HG02981 (cell line): ENCODE results near the gene KCNC4.

Experiments used
- ATAC-seq: cut with Tn5 transposase; IDR thresholded peaks from one replicate; pipeline ENCODE4 v1.9.1; 2021; ENCODE audit warnings: mild to moderate bottlenecking, moderate library complexity; ENCODE audit not compliant: unreplicated experiment

KCNC4 gene

DNA sequence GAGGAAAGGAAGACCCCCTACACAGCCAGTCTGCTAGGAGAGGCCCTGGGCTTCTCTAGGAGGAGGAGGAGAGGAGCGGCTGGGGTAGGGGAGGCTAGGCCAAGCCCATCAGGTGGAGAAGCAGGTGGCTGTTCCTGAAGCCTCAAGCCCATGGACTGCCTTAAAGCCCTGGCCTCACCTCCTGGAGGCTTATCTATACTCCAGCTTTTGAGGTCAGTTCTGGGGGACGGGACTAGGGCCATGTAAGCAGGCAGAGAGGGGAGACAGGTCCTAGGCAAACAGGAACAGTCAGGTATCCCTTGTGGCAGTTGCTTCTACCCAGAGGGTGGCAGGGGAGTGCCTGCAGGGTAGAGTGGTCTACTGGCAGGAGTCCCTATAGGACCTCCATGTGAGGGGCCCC, 40.6 kb downstream of the KCNC4 start:
- no peak for ATAC-seq

DNA sequence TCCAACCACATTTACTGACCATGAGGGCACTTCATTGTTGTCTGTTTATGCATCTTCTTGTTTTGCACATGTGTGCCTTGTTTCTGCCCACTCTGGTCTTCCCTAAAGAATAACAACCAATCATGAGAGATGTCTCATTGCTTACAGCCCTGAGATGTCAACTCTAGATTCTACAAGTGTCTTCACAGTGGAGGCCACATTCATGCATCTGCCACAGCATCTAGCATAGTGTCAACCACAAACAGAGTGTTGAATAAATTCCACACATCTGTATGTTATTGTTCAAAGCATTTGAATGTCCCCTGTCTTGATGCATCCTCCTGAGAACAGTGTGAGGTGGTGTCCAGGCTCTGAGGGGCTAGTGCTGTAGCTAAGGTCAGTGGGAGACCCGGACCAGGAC, 43.1 kb downstream of the KCNC4 start:
- no peak for ATAC-seq

DNA sequence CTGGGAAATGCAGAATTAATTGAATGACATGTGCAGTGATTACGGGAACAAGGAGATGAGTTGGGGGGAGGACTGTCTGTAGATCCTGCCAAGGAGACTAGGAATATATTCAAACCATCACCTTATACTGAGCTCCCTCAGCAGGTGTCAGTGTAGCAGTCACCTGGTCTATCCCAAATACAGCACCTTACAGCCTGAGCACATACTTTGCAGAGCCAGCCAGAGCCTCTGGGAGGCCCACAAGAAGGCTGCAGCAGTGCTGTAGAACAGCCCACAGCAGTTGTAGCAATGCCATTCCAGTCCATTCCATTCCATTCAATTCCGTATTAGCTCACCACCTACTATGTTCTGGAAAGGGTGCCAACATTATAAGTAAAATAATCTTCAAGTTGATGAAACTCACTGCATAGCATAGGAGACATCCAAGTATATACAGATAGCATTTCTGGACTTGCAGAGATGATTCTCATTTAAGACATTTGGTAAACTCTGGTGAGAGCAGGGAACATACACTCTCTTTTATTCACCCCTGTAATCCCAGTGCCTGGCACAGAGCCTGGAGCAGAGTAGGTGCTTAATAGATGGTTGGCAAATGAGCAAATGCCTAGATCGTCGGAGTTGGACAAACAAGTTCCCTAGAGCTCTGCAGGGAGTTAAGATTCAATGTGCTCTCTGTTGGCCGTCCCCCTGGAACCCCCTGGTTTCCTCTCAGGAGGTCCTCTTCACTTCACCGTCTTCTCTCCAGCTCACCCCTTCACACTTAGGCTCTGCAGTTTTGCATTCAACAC, 44.7 kb downstream of the KCNC4 start:
- no peak for ATAC-seq

DNA sequence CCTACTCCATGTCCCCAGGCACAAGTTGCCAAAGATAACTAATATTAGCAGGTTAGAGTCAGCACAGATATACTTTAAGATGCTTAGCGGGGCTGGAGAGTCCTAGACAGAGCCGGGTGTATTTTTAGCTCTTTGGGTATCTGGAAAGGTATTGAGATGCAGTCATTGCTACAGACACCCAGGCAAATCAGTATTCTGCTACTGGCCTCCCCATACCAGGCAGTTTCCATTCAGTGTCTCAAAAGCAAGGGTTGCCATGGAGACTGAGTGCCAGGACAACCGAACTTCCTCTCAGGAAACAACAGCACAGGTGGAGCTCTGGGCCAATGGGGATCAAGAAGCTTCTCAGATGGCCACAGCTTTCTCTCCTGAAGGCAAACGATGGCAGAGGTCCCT, 45.3 kb downstream of the KCNC4 start:
- ATAC-seq: peak; percentile 59

DNA sequence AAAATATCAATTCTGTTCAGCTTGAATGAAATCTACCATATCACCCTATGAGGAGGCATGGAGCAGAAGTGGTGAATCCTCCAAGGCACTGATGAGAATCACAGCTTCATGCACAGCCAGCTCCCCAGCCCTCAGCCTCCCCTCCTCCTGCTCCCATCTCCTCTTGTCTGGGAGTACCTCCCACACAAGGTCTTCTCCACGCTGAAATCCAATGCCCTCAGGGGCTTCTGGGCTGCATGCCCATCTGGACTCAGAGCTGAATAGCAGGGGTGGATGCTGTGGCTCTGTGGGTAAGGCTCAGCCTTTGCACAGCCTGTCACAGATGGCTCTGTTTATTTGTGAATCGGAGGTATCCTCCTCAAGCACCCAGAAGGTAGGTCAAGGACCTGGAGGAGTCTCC, 48.6 kb downstream of the KCNC4 start:
- no peak for ATAC-seq

DNA sequence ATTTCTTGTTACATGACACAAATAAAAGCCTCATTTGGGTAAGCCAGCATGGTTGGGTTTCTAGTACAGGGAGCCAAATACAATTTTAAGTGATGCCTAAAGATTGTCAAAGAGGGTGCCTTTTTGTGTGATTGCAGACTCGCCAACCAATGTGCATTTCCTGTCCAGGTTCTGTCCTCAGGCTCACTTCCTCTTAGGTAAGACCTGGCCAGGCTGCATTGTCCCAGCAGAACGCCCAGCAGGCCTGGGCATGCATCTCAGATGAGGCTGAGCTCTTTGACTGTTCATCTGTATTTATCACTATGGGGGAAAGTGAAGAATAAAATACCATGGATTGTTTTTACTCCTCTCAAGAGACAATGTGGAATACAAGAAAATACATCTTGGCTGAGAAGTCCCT, 49.7 kb downstream of the KCNC4 start:
- ATAC-seq: no peak
